HCT116 (cell line): ENCODE results near the gene CNR2. TPM values are rescaled to one million over a fixed set of nuclear protein-coding genes. Genes with fewer than 3 reads are reported as not detected.

Experiments
- CBX3 ChIP-seq: IDR thresholded peaks from 2 replicates; pipeline ENCODE4 v1.6.1; 2012; ENCODE audit warnings: low read depth
- CEBPB ChIP-seq: IDR thresholded peaks from 2 replicates; pipeline ENCODE4 v1.6.1; 2012; ENCODE audit warnings: low read depth
- POLR2A ChIP-seq: IDR thresholded peaks from 2 replicates; pipeline ENCODE4 v1.7.0; 2011; ENCODE audit warnings: borderline replicate concordance; ENCODE audit not compliant: insufficient read depth, insufficient read length; ENCODE audit errors: extremely low read depth
- SIN3A ChIP-seq: IDR thresholded peaks from 2 replicates; pipeline ENCODE4 v1.6.1; 2012; ENCODE audit warnings: low read depth
- TCF7L2 ChIP-seq: IDR thresholded peaks from 2 replicates; pipeline ENCODE4 v1.7.0; 2011; ENCODE audit warnings: borderline replicate concordance, inconsistent platforms; ENCODE audit not compliant: insufficient read depth, insufficient read length; ENCODE audit errors: extremely low read depth
- YY1 ChIP-seq: IDR thresholded peaks from 2 replicates; pipeline ENCODE4 v1.6.1; 2011; ENCODE audit warnings: low read length, low read depth, moderate library complexity, mild to moderate bottlenecking; ENCODE audit not compliant: insufficient replicate concordance; ENCODE audit errors: extremely low read depth
- ZFX ChIP-seq: fragments of 450-650 bp; IDR thresholded peaks from 2 replicates; pipeline ENCODE4 v1.6.1; 2017
- microRNA counts: library from miRNA; unstranded; fragments of <30 nt; microRNA quantifications from one replicate; lab custom pipeline; 2015
- microRNA-seq: library from miRNA; unstranded; fragments of <30 nt; microRNA quantifications from one replicate; pipeline ENCODE4, GENCODE V29; 2016; ENCODE audit warnings: borderline number of aligned reads
- total RNA-seq: library from RNA; stranded (reverse); gene quantifications from one replicate; pipeline ENCODE4 v1.2.1, GENCODE V29; 2021; ENCODE audit not compliant: unreplicated experiment
- TF ChIP-seq, protein P1 (sequence below): IDR thresholded peaks from 2 replicates; pipeline ENCODE4 v1.6.1; 2012
- TF ChIP-seq, protein P2 (sequence below): IDR thresholded peaks from 2 replicates; pipeline ENCODE4 v1.6.1; 2012; ENCODE audit warnings: low read depth

The CNR2 gene
- total RNA-seq, 1 experiment from 2014 or later = 0.05 TPM

DNA sequence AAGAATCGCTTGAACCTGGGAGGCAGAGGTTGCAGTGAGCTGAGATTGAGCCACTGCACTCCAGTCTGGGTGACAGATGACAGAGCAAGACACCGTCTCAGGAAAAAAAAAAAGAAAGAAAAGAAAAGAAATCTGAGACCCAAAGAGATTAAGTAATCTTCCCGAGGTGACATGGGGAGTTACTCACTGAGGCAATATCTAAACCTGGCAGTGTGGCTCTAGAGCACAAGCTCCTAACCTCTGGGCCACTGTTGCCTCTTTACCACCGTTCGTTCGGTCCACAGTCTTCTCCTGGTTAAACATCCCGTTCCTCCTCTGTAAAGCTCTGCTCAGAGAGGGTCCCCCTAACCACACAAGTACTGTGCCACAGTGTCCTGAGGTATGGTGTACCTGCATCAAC, 89.4 kb downstream of the CNR2 start (continued):
- TF ChIP-seq POLR2A (no peak), ZFX (no peak), CBX3 (no peak), TCF7L2 (no peak), SIN3A (no peak), YY1 (no peak), CEBPB (no peak)
- TF ChIP-seq, protein P1, sequence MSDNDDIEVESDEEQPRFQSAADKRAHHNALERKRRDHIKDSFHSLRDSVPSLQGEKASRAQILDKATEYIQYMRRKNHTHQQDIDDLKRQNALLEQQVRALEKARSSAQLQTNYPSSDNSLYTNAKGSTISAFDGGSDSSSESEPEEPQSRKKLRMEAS = no peak
- TF ChIP-seq, protein P2, sequence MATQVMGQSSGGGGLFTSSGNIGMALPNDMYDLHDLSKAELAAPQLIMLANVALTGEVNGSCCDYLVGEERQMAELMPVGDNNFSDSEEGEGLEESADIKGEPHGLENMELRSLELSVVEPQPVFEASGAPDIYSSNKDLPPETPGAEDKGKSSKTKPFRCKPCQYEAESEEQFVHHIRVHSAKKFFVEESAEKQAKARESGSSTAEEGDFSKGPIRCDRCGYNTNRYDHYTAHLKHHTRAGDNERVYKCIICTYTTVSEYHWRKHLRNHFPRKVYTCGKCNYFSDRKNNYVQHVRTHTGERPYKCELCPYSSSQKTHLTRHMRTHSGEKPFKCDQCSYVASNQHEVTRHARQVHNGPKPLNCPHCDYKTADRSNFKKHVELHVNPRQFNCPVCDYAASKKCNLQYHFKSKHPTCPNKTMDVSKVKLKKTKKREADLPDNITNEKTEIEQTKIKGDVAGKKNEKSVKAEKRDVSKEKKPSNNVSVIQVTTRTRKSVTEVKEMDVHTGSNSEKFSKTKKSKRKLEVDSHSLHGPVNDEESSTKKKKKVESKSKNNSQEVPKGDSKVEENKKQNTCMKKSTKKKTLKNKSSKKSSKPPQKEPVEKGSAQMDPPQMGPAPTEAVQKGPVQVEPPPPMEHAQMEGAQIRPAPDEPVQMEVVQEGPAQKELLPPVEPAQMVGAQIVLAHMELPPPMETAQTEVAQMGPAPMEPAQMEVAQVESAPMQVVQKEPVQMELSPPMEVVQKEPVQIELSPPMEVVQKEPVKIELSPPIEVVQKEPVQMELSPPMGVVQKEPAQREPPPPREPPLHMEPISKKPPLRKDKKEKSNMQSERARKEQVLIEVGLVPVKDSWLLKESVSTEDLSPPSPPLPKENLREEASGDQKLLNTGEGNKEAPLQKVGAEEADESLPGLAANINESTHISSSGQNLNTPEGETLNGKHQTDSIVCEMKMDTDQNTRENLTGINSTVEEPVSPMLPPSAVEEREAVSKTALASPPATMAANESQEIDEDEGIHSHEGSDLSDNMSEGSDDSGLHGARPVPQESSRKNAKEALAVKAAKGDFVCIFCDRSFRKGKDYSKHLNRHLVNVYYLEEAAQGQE = no peak

MicroRNAs within 50 kb of the gene (microRNA counts, 767-probe panel; counts per million panel counts)
- not detected for microRNA hsa-miR-378f (lab: Ali Mortazavi, UCI)

Small RNA genes lying within 50 kb of the gene (microRNA-seq; reads per million reads assigned to microRNA genes)
- gene MIR378F = not detected

Other genes with a start within 250 kb of the CNR2 start
- gene RPL11, start 221.6 kb downstream of the CNR2 start, total RNA-seq = 1,262 TPM
- 39.3 TPM for gene ELOA, start 169.9 kb downstream of the CNR2 start, total RNA-seq
- gene PITHD1, start 134.9 kb downstream of the CNR2 start, total RNA-seq = 57.2 TPM
- 78.0 TPM for gene LYPLA2, start 122.2 kb downstream of the CNR2 start, total RNA-seq
- gene GALE, start 112.6 kb downstream of the CNR2 start, total RNA-seq = 114 TPM
- 36.2 TPM for gene HMGCL, start 87.9 kb downstream of the CNR2 start, total RNA-seq
- gene FUCA1, start 45.1 kb downstream of the CNR2 start, total RNA-seq = 20.7 TPM
- 92.1 TPM for gene PNRC2, start 46.5 kb upstream of the CNR2 start, total RNA-seq
- 142 TPM for gene SRSF10, start 67.0 kb upstream of the CNR2 start, total RNA-seq
- gene MYOM3, start 198.8 kb upstream of the CNR2 start, total RNA-seq = 7.9 TPM
- gene IL22RA1, start 229.8 kb upstream of the CNR2 start, total RNA-seq = 2.1 TPM